ENCODE results near the gene ST3GAL3. TPM values are rescaled to one million over a fixed set of nuclear protein-coding genes. Genes with fewer than 3 reads are reported as not detected.

Gene ST3GAL3
- total RNA-seq, 1 donor from 2014 or later = 13.6 TPM

- peaks cover 22% of the 10 kb centered on the region for H3K36me3 Mint-ChIP-seq
- Histone ChIP-seq H3K27ac (no peak overlapping the region), H3K27me3 (no peaks in the 10 kb centered on the region), H3F3A (ENCODE audit: low read depth) (no peaks in the 10 kb centered on the region), H3K36me3 (no peaks in the 10 kb centered on the region), H3K79me2 (ENCODE audit: low read depth) (no peaks in the 10 kb centered on the region), H3K9ac (no peak overlapping the region), H3K4me2 (no peak overlapping the region), H3K4me3 (no peak overlapping the region), H3K9me3 (ENCODE audit: low read depth) (no peaks in the 10 kb centered on the region), H2AFZ (replicated peaks) (no peak overlapping the region), H3K4me1 (no peaks in the 10 kb centered on the region), H4K20me1 (ENCODE audit: low read depth) (no peaks in the 10 kb centered on the region)
- no peak overlapping the region for H3K27ac Mint-ChIP-seq
- TF ChIP-seq EZH2 (IDR thresholded peaks at IDR 0.05) (no peak), EZH2phosphoT487 (IDR thresholded peaks at IDR 0.05) (no peak), CTCF (IDR thresholded peaks at IDR 0.05) (no peak)
- no peak overlapping the region for H3K4me3 Mint-ChIP-seq
- H3K9me3 Mint-ChIP-seq = peaks cover 2% of the 10 kb centered on the region
- H3K27me3 Mint-ChIP-seq (ENCODE audit: insufficient read depth, low read depth) = no peaks in the 10 kb centered on the region
- no peaks in the 10 kb centered on the region for H3K4me1 Mint-ChIP-seq
- DNase-seq (ENCODE audit: low spot score) = no peak
Observed at GRCh38 chr1:43824795-43825194, 117.5 kb downstream of the ST3GAL3 start.

DNA sequence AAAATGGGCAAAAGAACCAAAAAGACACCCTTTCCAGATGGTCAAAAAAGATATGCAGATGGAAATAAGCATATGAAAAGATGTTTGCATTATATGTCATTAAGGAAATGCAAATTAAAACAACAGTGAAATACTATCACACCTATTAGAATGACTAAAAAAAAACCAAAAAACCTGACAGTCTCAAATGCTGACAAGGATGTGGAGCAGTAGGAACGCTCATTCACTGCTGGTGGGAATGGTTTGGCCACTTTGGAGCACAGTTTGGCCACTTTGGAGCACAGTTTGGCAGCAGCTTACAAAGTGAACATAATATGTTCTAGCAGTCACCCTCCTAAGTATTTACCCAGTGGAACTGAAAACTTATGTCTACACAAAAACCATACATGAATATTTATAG lies 121.2 kb downstream of the ST3GAL3 start:
- Histone ChIP-seq H3K27ac (no peak overlapping the region), H3K9ac (no peak overlapping the region), H3K27me3 (no peaks in the 10 kb centered on the region), H3K36me3 (no peaks in the 10 kb centered on the region), H4K20me1 (ENCODE audit: low read depth) (no peaks in the 10 kb centered on the region), H3K4me1 (no peaks in the 10 kb centered on the region), H3F3A (ENCODE audit: low read depth) (no peaks in the 10 kb centered on the region), H2AFZ (replicated peaks) (no peak overlapping the region), H3K4me3 (no peak overlapping the region), H3K79me2 (ENCODE audit: low read depth) (no peaks in the 10 kb centered on the region), H3K9me3 (ENCODE audit: low read depth) (no peaks in the 10 kb centered on the region), H3K4me2 (no peak overlapping the region)
- Mint-ChIP-seq H3K9me3 (no peaks in the 10 kb centered on the region), H3K4me1 (no peaks in the 10 kb centered on the region), H3K27ac (no peak overlapping the region), H3K36me3 (peaks cover 10% of the 10 kb centered on the region), H3K27me3 (ENCODE audit: insufficient read depth, low read depth) (no peaks in the 10 kb centered on the region), H3K4me3 (no peak overlapping the region)
- no peak for DNase-seq (ENCODE audit: low spot score)
- TF ChIP-seq EZH2 (IDR thresholded peaks at IDR 0.05) (no peak), CTCF (IDR thresholded peaks at IDR 0.05) (no peak), EZH2phosphoT487 (IDR thresholded peaks at IDR 0.05) (no peak)

GRCh38 chr1:43830802-43831201 lies 123.5 kb downstream of the ST3GAL3 start:
- no peak for DNase-seq (ENCODE audit: low spot score)
- Mint-ChIP-seq H3K36me3 (peaks cover 11% of the 10 kb centered on the region), H3K4me1 (peaks cover 5% of the 10 kb centered on the region), H3K4me3 (no peak overlapping the region), H3K27ac (no peak overlapping the region), H3K27me3 (ENCODE audit: insufficient read depth, low read depth) (no peaks in the 10 kb centered on the region), H3K9me3 (no peaks in the 10 kb centered on the region)
- H2AFZ ChIP-seq (replicated peaks) = no peak overlapping the region
- TF ChIP-seq EZH2 (IDR thresholded peaks at IDR 0.05) (no peak), CTCF (IDR thresholded peaks at IDR 0.05) (no peak), EZH2phosphoT487 (IDR thresholded peaks at IDR 0.05) (no peak)
- H3K4me2 ChIP-seq = no peak overlapping the region
- H3K4me1 ChIP-seq = peaks cover 8% of the 10 kb centered on the region
- H3K27ac ChIP-seq = no peak overlapping the region
- no peaks in the 10 kb centered on the region for H3K36me3 ChIP-seq
- no peaks in the 10 kb centered on the region for H4K20me1 ChIP-seq (ENCODE audit: low read depth)
- H3K79me2 ChIP-seq (ENCODE audit: low read depth) = no peaks in the 10 kb centered on the region
- no peaks in the 10 kb centered on the region for H3K9me3 ChIP-seq (ENCODE audit: low read depth)
- no peaks in the 10 kb centered on the region for H3K27me3 ChIP-seq
- no peaks in the 10 kb centered on the region for H3F3A ChIP-seq (ENCODE audit: low read depth)
- no peak overlapping the region for H3K9ac ChIP-seq
- no peak overlapping the region for H3K4me3 ChIP-seq
